GM10266 (cell line): Measurements from ENCODE around the gene ZNF311.

ENCODE experiments used
- DNase-seq: peaks from one replicate; pipeline ENCODE4 v3.0.0; 2012; ENCODE audit errors: extremely low spot score
- CTCF ChIP-seq: IDR thresholded peaks from 2 replicates; pipeline ENCODE4 v1.5.1; 2012; ENCODE audit warnings: mild to moderate bottlenecking, low read depth; ENCODE audit not compliant: control insufficient read depth, insufficient read depth; ENCODE audit errors: missing control alignments

Gene ZNF311

GRCh38 chr6:28981833-28982475 is 23.2 kb downstream of the ZNF311 start:
- TF ChIP-seq CTCF = peak; percentile 10
- peak; percentile 71 for DNase-seq

DNA sequence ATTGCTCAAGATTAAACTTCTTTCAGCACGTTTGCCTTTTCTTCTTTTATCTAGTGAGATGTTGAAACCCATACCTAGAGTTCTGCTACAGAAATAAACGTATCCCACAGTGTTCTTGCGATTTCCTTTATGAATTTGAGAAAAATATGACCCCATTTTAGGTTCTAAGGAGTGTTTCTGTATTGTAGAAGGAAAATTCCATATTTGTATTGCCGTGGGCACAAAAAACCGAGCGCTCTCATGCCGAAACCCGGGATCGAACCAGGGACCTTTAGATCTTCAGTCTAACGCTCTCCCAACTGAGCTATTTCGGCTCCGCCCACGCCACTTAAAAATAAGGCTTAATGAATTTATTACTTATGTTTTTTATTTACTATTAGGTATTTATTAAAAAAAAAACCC is 23.7 kb downstream of the ZNF311 start:
- no peak for DNase-seq
- no peak for TF ChIP-seq CTCF

- DNase-seq = peak; percentile 73
- no peak for TF ChIP-seq CTCF
Observed at GRCh38 chr6:28980852-28981430, 24.2 kb downstream of the ZNF311 start.

GRCh38 chr6:28980137-28980851 is 24.8 kb downstream of the ZNF311 start:
- no peak for TF ChIP-seq CTCF
- DNase-seq = no peak

- no peak for TF ChIP-seq CTCF
- no peak for DNase-seq
Observed at GRCh38 chr6:28979679-28980078, 25.4 kb downstream of the ZNF311 start.

DNA sequence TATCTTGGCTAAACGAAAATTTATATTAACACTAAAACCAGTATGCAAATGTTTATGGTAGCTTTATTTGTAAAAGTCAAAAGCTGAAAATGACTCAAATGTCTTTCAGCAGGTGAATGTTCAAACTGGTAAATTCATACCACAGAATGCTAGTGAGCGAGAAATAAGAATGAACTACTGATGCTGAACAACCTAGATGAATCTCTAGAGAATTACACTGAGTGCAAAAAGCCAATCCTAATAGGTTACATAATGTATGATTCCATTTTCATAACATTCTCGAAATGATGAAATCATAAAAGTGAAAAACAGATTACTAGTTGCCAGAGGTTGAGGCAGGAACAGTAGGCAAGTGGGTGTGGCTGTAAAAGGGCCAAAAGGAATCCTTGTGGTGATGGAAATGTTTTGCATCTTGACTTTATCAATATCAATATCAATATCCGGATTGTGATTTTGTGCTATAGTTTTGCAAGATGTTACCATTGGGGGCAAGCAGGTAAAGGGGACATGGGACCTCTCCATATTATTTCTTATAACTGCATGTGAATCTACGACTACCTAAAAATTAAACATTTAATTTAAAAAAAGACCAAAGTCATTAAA is 26.1 kb downstream of the ZNF311 start:
- no peak for DNase-seq
- no peak for TF ChIP-seq CTCF
